HCT116 (cell line): ENCODE data around the gene PEAK3. TPM values are rescaled to one million over a fixed set of nuclear protein-coding genes. Genes with fewer than 3 reads are reported as not detected.
A peak's percentile ranks its signal among the peaks of the same experiment; 100 is the strongest.

Experiments used
- ATAC-seq: fragments of 200-7000 bp; cut with Tn5 transposase; 2 replicates; pipeline ENCODE4 v1.9.1; 2020; ENCODE audit warnings: mild to moderate bottlenecking, moderate library complexity
- BruUV-seq: library from RNA; stranded (reverse); fragments of 400-500 nt; replicated peaks from 2 replicates; lab custom pipeline; 2021; lab: Mats Ljungman, UMichigan
- CTCF ChIA-PET: fragments of 300-600 bp; sonication (Branson Sonifier 250); formaldehyde crosslinking; loops from one replicate; lab custom pipeline; 2021; ENCODE audit warnings: antibody characterized with exemption; lab: Charles Lee
- POLR2A ChIA-PET: fragments of 300-600, 350-600 bp; sonication (Branson Sonifier 250); formaldehyde crosslinking; loops from one replicate; lab custom pipeline; 2021; ENCODE audit warnings: antibody characterized with exemption; lab: Charles Lee
- RAD21 ChIA-PET, 2 experiments: fragments of 300-600 bp; sonication (Branson Sonifier 250); formaldehyde crosslinking; loops; one replicate each; lab custom pipeline; 2023; ENCODE audit warnings: low total read pairs in 2 of 2; ENCODE audit not compliant: uncharacterized antibody in 2 of 2, unreplicated experiment in 2 of 2, low non-redundant PET in 1 of 2; lab: Charles Lee
- DNase-seq: peaks from one replicate; pipeline ENCODE4 v3.0.0-alpha.2; 2010; ENCODE audit warnings: low read depth, low spot score
- H2AFZ ChIP-seq: fragments of 200-600 bp; shearing (Covaris generic), sonication (generic); 2 replicates; pipeline ENCODE4 v1.6.1; 2017; ENCODE audit warnings: low read depth, mixed run types, mixed read lengths, antibody characterized with exemption, low read length; ENCODE audit not compliant: poor library complexity, severe bottlenecking
- H3K27ac ChIP-seq: 2 replicates; pipeline ENCODE4 v1.5.1; 2012; ENCODE audit warnings: low read depth, low read length
- H3K27me3 ChIP-seq: fragments of 200-600 bp; sonication (generic); 2 replicates; pipeline ENCODE4 v1.6.1; 2016; ENCODE audit warnings: mixed run types, low read length, mixed read lengths; ENCODE audit not compliant: insufficient read depth
- H3K36me3 ChIP-seq, 2 experiments: fragments of 200-500 bp in 1 of 2; fragments of 200-600 bp in 1 of 2; sonication (Bioruptor generic) in 1 of 2; sonication (generic) in 1 of 2; 2 replicates each; pipeline versions ENCODE4 v1.5.1 to v1.6.1; 2014 to 2016; ENCODE audit warnings: low read length in 2 of 2, inconsistent platforms in 1 of 2, mixed read lengths in 1 of 2, mixed run types in 1 of 2; ENCODE audit not compliant: insufficient read depth in 2 of 2, control insufficient read depth in 1 of 2
- H3K4me1 ChIP-seq, 2 experiments: fragments of 200-600 bp in 1 of 2; sonication (generic) in 1 of 2; 2 replicates each; pipeline versions ENCODE4 v1.5.1 to v1.6.1; 2012 to 2017; ENCODE audit warnings: low read length in 2 of 2, inconsistent platforms in 1 of 2, mild to moderate bottlenecking in 1 of 2, mixed read lengths in 1 of 2, mixed run types in 1 of 2, moderate library complexity in 1 of 2; ENCODE audit not compliant: insufficient read depth in 2 of 2, control insufficient read depth in 1 of 2
- H3K4me2 ChIP-seq: fragments of 200-600 bp; sonication (generic); 2 replicates; pipeline ENCODE4 v1.6.1; 2017; ENCODE audit warnings: mixed run types, low read length, mixed read lengths
- H3K4me3 ChIP-seq, 2 experiments: fragments of 200-600 bp in 1 of 2; sonication (generic) in 1 of 2; replicated peaks in 1 of 2; 2 replicates each; pipeline ENCODE4 v1.5.1; 2011 to 2016; ENCODE audit warnings: low read length in 2 of 2, control low read depth in 1 of 2, low read depth in 1 of 2, mild to moderate bottlenecking in 1 of 2, mixed read lengths in 1 of 2, mixed run types in 1 of 2
- H3K79me2 ChIP-seq: fragments of 200-600 bp; sonication (generic); 2 replicates; pipeline ENCODE4 v1.6.1; 2017; ENCODE audit warnings: mild to moderate bottlenecking, mixed run types, low read length, moderate library complexity, mixed read lengths; ENCODE audit not compliant: insufficient read depth
- H3K9ac ChIP-seq: fragments of 200-600 bp; sonication (generic); 2 replicates; pipeline ENCODE4 v1.6.1; 2016; ENCODE audit warnings: low read length, mixed read lengths
- H3K9me2 ChIP-seq: fragments of 200-600 bp; sonication (generic), shearing (Covaris generic); 2 replicates; pipeline ENCODE4 v1.6.1; 2017; ENCODE audit warnings: mixed run types, mild to moderate bottlenecking, moderate library complexity; ENCODE audit not compliant: insufficient read depth
- H3K9me3 ChIP-seq, 2 experiments: fragments of 200-500 bp in 1 of 2; fragments of 200-600 bp in 1 of 2; sonication (Bioruptor generic) in 1 of 2; sonication (generic) in 1 of 2; 2 replicates each; pipeline ENCODE4 v1.6.1; 2014 to 2017; ENCODE audit warnings: low read length in 2 of 2, mixed read lengths in 2 of 2, inconsistent platforms in 1 of 2, low read depth in 1 of 2, mild to moderate bottlenecking in 1 of 2, mixed run types in 1 of 2, moderate library complexity in 1 of 2; ENCODE audit not compliant: control insufficient read depth in 1 of 2, insufficient read depth in 1 of 2
- H4K20me1 ChIP-seq: fragments of 200-600 bp; sonication (generic), shearing (Covaris generic); 2 replicates; pipeline ENCODE4 v1.6.1; 2017; ENCODE audit warnings: mixed run types, mild to moderate bottlenecking, moderate library complexity; ENCODE audit not compliant: insufficient read depth
- CBX3 ChIP-seq: IDR thresholded peaks from 2 replicates; pipeline ENCODE4 v1.6.1; 2012; ENCODE audit warnings: low read depth
- CTCF ChIP-seq, 3 experiments: fragments of 200-600 bp in 1 of 3; sonication (generic) in 1 of 3; IDR thresholded peaks in 2 of 3; conservative IDR thresholded peaks in 1 of 3; 2 replicates each; pipeline ENCODE4 v1.5.1; 2012 to 2017; ENCODE audit warnings: low read depth in 2 of 3, low read length in 2 of 3, antibody characterized with exemption in 1 of 3, borderline replicate concordance in 1 of 3, control low read depth in 1 of 3, mild to moderate bottlenecking in 1 of 3, mixed read lengths in 1 of 3, mixed run types in 1 of 3, moderate library complexity in 1 of 3; ENCODE audit not compliant: insufficient read depth in 1 of 3
- RAD21 ChIP-seq: IDR thresholded peaks from 2 replicates; pipeline ENCODE4 v1.6.1; 2012; ENCODE audit warnings: low read depth, mild to moderate bottlenecking
- REST ChIP-seq: IDR thresholded peaks from 2 replicates; pipeline ENCODE4 v1.6.1; 2012; ENCODE audit warnings: low read depth
- TCF7L2 ChIP-seq: IDR thresholded peaks from 2 replicates; pipeline ENCODE4 v1.7.0; 2011; ENCODE audit warnings: borderline replicate concordance, inconsistent platforms; ENCODE audit not compliant: insufficient read depth, insufficient read length; ENCODE audit errors: extremely low read depth
- ZFX ChIP-seq: fragments of 450-650 bp; IDR thresholded peaks from 2 replicates; pipeline ENCODE4 v1.6.1; 2017
- ZNF274 ChIP-seq: fragments of 200-500 bp; sonication (Bioruptor generic); IDR thresholded peaks from 2 replicates; pipeline ENCODE4 v1.6.1; 2014; ENCODE audit warnings: mild to moderate bottlenecking, low read depth, low read length, inconsistent platforms
- intact Hi-C: fragments of 100-400 bp; cut with micrococcal nuclease; formaldehyde crosslinking; loops from 2 replicates; pipeline ENCODE4 v1.10.0; 2022
- total RNA-seq: library from RNA; stranded (reverse); gene quantifications from one replicate; pipeline ENCODE4 v1.2.1, GENCODE V29; 2021; ENCODE audit not compliant: unreplicated experiment

PEAK3 gene
- total RNA-seq, 1 experiment from 2014 or later: not detected

- H3K4me1 ChIP-seq: no peaks in the 10 kb centered on the region
- no peak overlapping the region for H3K4me2 ChIP-seq
- H3K9me2 ChIP-seq: no peaks in the 10 kb centered on the region
- H3K9me3 ChIP-seq: no peaks in the 10 kb centered on the region
- H3K27ac ChIP-seq: no peak overlapping the region
- H3K9ac ChIP-seq: no peak overlapping the region
- TF ChIP-seq CTCF (IDR thresholded peaks at IDR 0.05 in 2 of 3, conservative IDR thresholded peaks at IDR 0.05 in 1 of 3; ENCODE audit: borderline replicate concordance in 1 of 3, insufficient read depth in 1 of 3, low read depth in 2 of 3, low read length in 2 of 3) (peak in 2 of 3 experiments; percentile 37 to 38; a peak in 3 of 6 replicates), RAD21 (no peak)
- H2AFZ ChIP-seq: no peak overlapping the region
- no peaks in the 10 kb centered on the region for H3K27me3 ChIP-seq
- no TSS peak for BruUV-seq
- no peaks in the 10 kb centered on the region; a peak in 1 of 4 replicates for H3K36me3 ChIP-seq
- H4K20me1 ChIP-seq: no peaks in the 10 kb centered on the region
- ChIA-PET RAD21 (no interaction called here), CTCF (no interaction called here), POLR2A (no interaction called here)
- H3K79me2 ChIP-seq: no peaks in the 10 kb centered on the region
- intact Hi-C loops: no loop called here
- ATAC-seq (no peak), DNase-seq (no peak)
- no peak overlapping the region for H3K4me3 ChIP-seq
Observed at GRCh38 chr19:2253106-2254063, 28.6 kb downstream of the PEAK3 start.

- ChIA-PET POLR2A (no interaction called here), CTCF (no interaction called here), RAD21 (no interaction called here)
- DNase-seq: no peak
- intact Hi-C loops: no loop called here
- Histone ChIP-seq H3K4me1 (no peaks in the 10 kb centered on the region), H2AFZ (no peak overlapping the region), H3K4me3 (no peak overlapping the region), H3K9ac (no peak overlapping the region), H4K20me1 (no peaks in the 10 kb centered on the region), H3K27ac (no peak overlapping the region), H3K36me3 (peaks cover 0 to 2% of the 10 kb centered on the region in 2 experiments; a peak in 2 of 4 replicates), H3K79me2 (no peaks in the 10 kb centered on the region), H3K9me3 (no peaks in the 10 kb centered on the region), H3K4me2 (no peak overlapping the region), H3K27me3 (no peaks in the 10 kb centered on the region), H3K9me2 (no peaks in the 10 kb centered on the region)
- no TSS peak for BruUV-seq
- TF ChIP-seq TCF7L2 (no peak), ZFX (no peak), CBX3 (no peak), REST (no peak), RAD21 (no peak), ZNF274 (no peak)
- no peak for ATAC-seq
Observed at GRCh38 chr19:2252797-2253105, 29.2 kb downstream of the PEAK3 start.
